Trophoblast cell (in vitro differentiated cells and primary cell): ENCODE measurements around the gene ARL16.

ENCODE experiments used
- DNase-seq, 2 donors: peaks; one replicate each; pipeline ENCODE4 v3.0.0-alpha.2; 2016
- H2AFZ ChIP-seq: 2 replicates; pipeline ENCODE4 v1.6.1; 2013; ENCODE audit warnings: low read length, moderate library complexity, mild to moderate bottlenecking; ENCODE audit not compliant: insufficient read depth, poor library complexity
- H2AK5ac ChIP-seq: 2 replicates; pipeline ENCODE4 v1.6.1; 2013; ENCODE audit warnings: mild to moderate bottlenecking, low read length
- H2BK120ac ChIP-seq: 2 replicates; pipeline ENCODE4 v1.6.1; 2013; ENCODE audit warnings: low read length, mild to moderate bottlenecking, moderate library complexity; ENCODE audit not compliant: insufficient read depth, poor library complexity
- H2BK12ac ChIP-seq: 2 replicates; pipeline ENCODE4 v1.6.1; 2013; ENCODE audit warnings: mild to moderate bottlenecking, low read length, moderate library complexity
- H2BK5ac ChIP-seq: 2 replicates; pipeline ENCODE4 v1.6.1; 2013; ENCODE audit warnings: low read length, low read depth, moderate library complexity, mild to moderate bottlenecking; ENCODE audit not compliant: poor library complexity
- H3K14ac ChIP-seq: 2 replicates; pipeline ENCODE4 v1.6.1; 2013; ENCODE audit warnings: mild to moderate bottlenecking, low read length
- H3K18ac ChIP-seq: 2 replicates; pipeline ENCODE4 v1.6.1; 2013; ENCODE audit warnings: mild to moderate bottlenecking, low read length
- H3K23ac ChIP-seq: 2 replicates; pipeline ENCODE4 v1.6.1; 2013; ENCODE audit warnings: low read length
- H3K27ac ChIP-seq: 2 replicates; pipeline ENCODE4 v1.5.1; 2013; ENCODE audit warnings: low read depth, mild to moderate bottlenecking, inconsistent platforms, low read length, moderate library complexity
- H3K27me3 ChIP-seq: 2 replicates; pipeline ENCODE4 v1.6.1; 2013; ENCODE audit warnings: inconsistent platforms, mild to moderate bottlenecking, low read length, moderate library complexity; ENCODE audit not compliant: insufficient read depth
- H3K36me3 ChIP-seq, 2 experiments: 1 replicate in 1 of 2; 2 replicates in 1 of 2; pipeline ENCODE4 v1.6.1; 2013; ENCODE audit warnings: low read length in 2 of 2, mild to moderate bottlenecking in 2 of 2, moderate library complexity in 1 of 2; ENCODE audit not compliant: insufficient read depth in 2 of 2, control insufficient read depth in 1 of 2
- H3K4ac ChIP-seq: 2 replicates; pipeline ENCODE4 v1.6.1; 2013; ENCODE audit warnings: low read depth, mild to moderate bottlenecking, low read length, moderate library complexity
- H3K4me1 ChIP-seq, 2 experiments: 1 replicate in 1 of 2; 2 replicates in 1 of 2; pipeline ENCODE4 v1.6.1; 2013; ENCODE audit warnings: low read length in 2 of 2, mild to moderate bottlenecking in 2 of 2, moderate library complexity in 1 of 2; ENCODE audit not compliant: insufficient read depth in 2 of 2, control insufficient read depth in 1 of 2
- H3K4me2 ChIP-seq: 2 replicates; pipeline ENCODE4 v1.6.1; 2013; ENCODE audit warnings: inconsistent platforms, mild to moderate bottlenecking, low read length, moderate library complexity
- H3K4me3 ChIP-seq: 2 replicates; pipeline ENCODE4 v1.5.1; 2013; ENCODE audit warnings: mild to moderate bottlenecking, low read depth, low read length, inconsistent platforms
- H3K79me1 ChIP-seq: one replicate; pipeline ENCODE4 v1.6.1; 2013; ENCODE audit warnings: low read length
- H3K79me2 ChIP-seq: 2 replicates; pipeline ENCODE4 v1.6.1; 2013; ENCODE audit warnings: low read length, mild to moderate bottlenecking; ENCODE audit not compliant: control insufficient read depth, insufficient read depth, poor library complexity
- H3K9ac ChIP-seq: 2 replicates; pipeline ENCODE4 v1.6.1; 2013; ENCODE audit warnings: mild to moderate bottlenecking, low read length
- H3K9me3 ChIP-seq: 2 replicates; pipeline ENCODE4 v1.6.1; 2013; ENCODE audit warnings: low read depth, mild to moderate bottlenecking, control low read depth, inconsistent platforms, low read length; ENCODE audit not compliant: insufficient read depth
- H4K12ac ChIP-seq: 2 replicates; pipeline ENCODE4 v1.6.1; 2013; ENCODE audit warnings: low read depth, mild to moderate bottlenecking, low read length, moderate library complexity
- H4K8ac ChIP-seq: 2 replicates; pipeline ENCODE4 v1.6.1; 2013; ENCODE audit warnings: low read depth, mild to moderate bottlenecking, low read length, moderate library complexity
- H4K91ac ChIP-seq: one replicate; pipeline ENCODE4 v1.6.1; 2013; ENCODE audit warnings: low read depth, mild to moderate bottlenecking, low read length, moderate library complexity
- WGBS: extraction: QIAGEN DNeasy Blood & Tissue Kit; methylation state at CpG from one replicate; pipeline ENCODE4 v1.1.7; 2013; ENCODE audit warnings: missing lambda C conversion rate; ENCODE audit not compliant: insufficient read length, insufficient coverage; ENCODE audit errors: extremely low coverage; 5-methylcytosine and 5-hydroxymethylcytosine counted together

The ARL16 gene

DNA sequence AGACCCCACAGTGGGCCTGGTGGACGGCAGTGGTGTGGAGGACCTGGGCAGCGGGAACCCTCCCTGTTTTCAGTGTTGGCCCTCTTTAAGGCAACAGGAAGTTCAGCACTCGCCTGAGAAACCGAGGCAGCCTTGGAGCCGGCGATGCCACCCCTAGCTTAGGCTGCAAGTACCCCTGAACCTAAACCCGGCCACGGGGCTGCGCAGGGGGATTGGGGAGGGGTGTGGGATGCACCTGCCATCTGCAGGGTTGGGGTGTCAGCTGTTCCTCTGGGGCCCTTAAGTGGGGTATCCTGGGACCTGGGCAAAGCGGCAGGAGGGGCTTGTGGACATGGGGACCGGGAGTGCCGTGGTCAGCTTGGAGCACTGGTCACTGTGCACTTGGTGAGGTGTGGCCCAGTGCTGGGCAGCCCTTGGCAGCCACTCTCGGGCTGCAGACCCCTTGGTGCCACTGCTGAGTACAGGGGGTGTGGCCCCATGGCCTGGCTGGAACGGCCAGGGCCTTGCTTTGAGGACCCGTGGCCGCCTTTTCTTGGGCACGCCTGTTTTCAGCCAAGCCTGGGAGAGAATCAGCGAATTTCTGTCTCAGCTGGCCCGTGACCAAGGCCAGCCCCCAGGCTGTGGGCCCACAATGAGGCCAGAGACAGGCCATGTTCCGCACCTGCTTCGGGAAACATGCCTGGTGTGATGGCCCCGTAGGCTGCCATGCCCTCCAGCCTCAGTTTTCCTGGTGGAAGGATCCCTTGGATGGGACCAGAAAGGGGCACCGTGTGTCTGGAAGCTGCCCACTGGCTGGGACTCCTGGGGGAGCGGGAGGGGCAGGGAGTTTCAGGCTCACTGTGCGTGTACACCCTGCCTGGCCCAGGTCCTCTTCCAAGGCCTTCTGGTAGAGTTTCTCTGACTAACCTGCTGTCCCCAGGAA is 24.4 kb upstream of the ARL16 start:
- DNase-seq: no peak
- H3K9me3 ChIP-seq: peaks cover 2% of the 10 kb centered on the region
- H2BK5ac ChIP-seq: no peak overlapping the region
- H3K4me2 ChIP-seq: no peak overlapping the region
- H2BK120ac ChIP-seq: no peak overlapping the region
- H4K8ac ChIP-seq: no peak overlapping the region
- no peak overlapping the region for H3K27ac ChIP-seq
- H4K91ac ChIP-seq: no peak overlapping the region
- no peak overlapping the region for H3K4me3 ChIP-seq
- H3K4me1 ChIP-seq: peaks cover 21 to 27% of the 10 kb centered on the region in 2 experiments
- H2AK5ac ChIP-seq: no peak overlapping the region
- H3K79me2 ChIP-seq: peaks cover 18% of the 10 kb centered on the region
- no peak overlapping the region for H2BK12ac ChIP-seq
- H3K36me3 ChIP-seq: peaks cover 39 to 42% of the 10 kb centered on the region in 2 experiments
- no peak overlapping the region for H3K9ac ChIP-seq
- H3K4ac ChIP-seq: no peak overlapping the region
- H3K23ac ChIP-seq: no peak overlapping the region
- H3K18ac ChIP-seq: no peak overlapping the region
- peaks cover 11% of the 10 kb centered on the region for H3K79me1 ChIP-seq
- no CpG with 5 or more reads among the region's 25 CpGs for WGBS
- H4K12ac ChIP-seq: peak overlapping the region; percentile 12
- H3K27me3 ChIP-seq: no peaks in the 10 kb centered on the region
- H2AFZ ChIP-seq: no peak overlapping the region
- H3K14ac ChIP-seq: no peak overlapping the region

- peaks cover 39 to 43% of the 10 kb centered on the region in 2 experiments for H3K36me3 ChIP-seq
- H3K4me3 ChIP-seq: no peak overlapping the region
- H3K27me3 ChIP-seq: no peaks in the 10 kb centered on the region
- WGBS: no CpG with 5 or more reads among the region's 54 CpGs
- peaks cover 12% of the 10 kb centered on the region for H3K79me1 ChIP-seq
- H4K8ac ChIP-seq: no peak overlapping the region
- no peak overlapping the region for H3K4me2 ChIP-seq
- no peak overlapping the region for H3K23ac ChIP-seq
- H2BK5ac ChIP-seq: no peak overlapping the region
- peaks cover 19 to 26% of the 10 kb centered on the region in 2 experiments for H3K4me1 ChIP-seq
- no peak overlapping the region for H4K91ac ChIP-seq
- peaks cover 16% of the 10 kb centered on the region for H3K79me2 ChIP-seq
- no peak overlapping the region for H3K4ac ChIP-seq
- no peak overlapping the region for H2AFZ ChIP-seq
- H2BK12ac ChIP-seq: no peak overlapping the region
- peak overlapping the region; percentile 12 for H4K12ac ChIP-seq
- DNase-seq: no peak
- H3K27ac ChIP-seq: no peak overlapping the region
- no peak overlapping the region for H3K14ac ChIP-seq
- no peak overlapping the region for H3K18ac ChIP-seq
- no peak overlapping the region for H2BK120ac ChIP-seq
- no peak overlapping the region for H2AK5ac ChIP-seq
- H3K9ac ChIP-seq: no peak overlapping the region
- H3K9me3 ChIP-seq: peaks cover 2% of the 10 kb centered on the region
Measured at GRCh38 chr17:81706757-81707624, 23.4 kb upstream of the ARL16 start.

DNA sequence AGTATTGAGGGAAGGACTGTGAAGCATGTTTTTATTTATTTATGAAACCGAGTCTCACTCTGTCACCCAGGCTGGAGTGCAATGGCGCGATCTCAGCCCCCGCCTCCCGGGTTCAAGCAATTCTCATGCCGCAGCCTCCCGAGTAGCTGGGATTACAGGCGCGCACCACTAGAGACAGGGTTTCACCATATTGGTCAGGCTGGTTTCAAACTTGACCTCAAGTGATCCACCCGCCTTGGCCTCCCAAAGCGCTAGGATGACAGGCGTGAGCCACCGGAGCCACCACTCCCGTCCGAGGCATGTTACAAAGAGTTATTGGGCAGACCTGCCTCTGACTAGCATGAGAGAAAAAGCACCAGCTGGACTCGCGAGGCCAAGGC is 22.6 kb upstream of the ARL16 start:
- H2BK12ac ChIP-seq: no peak overlapping the region
- H3K4me2 ChIP-seq: no peak overlapping the region
- H3K9ac ChIP-seq: no peak overlapping the region
- H4K8ac ChIP-seq: no peak overlapping the region
- no peak overlapping the region for H4K12ac ChIP-seq
- DNase-seq: no peak
- H2AK5ac ChIP-seq: no peak overlapping the region
- H3K14ac ChIP-seq: no peak overlapping the region
- H2BK5ac ChIP-seq: no peak overlapping the region
- no peaks in the 10 kb centered on the region for H3K27me3 ChIP-seq
- H3K79me1 ChIP-seq: peaks cover 12% of the 10 kb centered on the region
- H3K23ac ChIP-seq: no peak overlapping the region
- H3K36me3 ChIP-seq: peaks cover 46 to 51% of the 10 kb centered on the region in 2 experiments
- no peak overlapping the region for H3K18ac ChIP-seq
- H3K27ac ChIP-seq: no peak overlapping the region
- H3K4me1 ChIP-seq: peaks cover 23 to 28% of the 10 kb centered on the region in 2 experiments
- H3K4me3 ChIP-seq: no peak overlapping the region
- no peak overlapping the region for H3K4ac ChIP-seq
- no CpG with 5 or more reads among the region's 17 CpGs for WGBS
- no peak overlapping the region for H2BK120ac ChIP-seq
- H4K91ac ChIP-seq: no peak overlapping the region
- H2AFZ ChIP-seq: no peak overlapping the region
- peaks cover 18% of the 10 kb centered on the region for H3K79me2 ChIP-seq
- H3K9me3 ChIP-seq: peaks cover 2% of the 10 kb centered on the region

DNA sequence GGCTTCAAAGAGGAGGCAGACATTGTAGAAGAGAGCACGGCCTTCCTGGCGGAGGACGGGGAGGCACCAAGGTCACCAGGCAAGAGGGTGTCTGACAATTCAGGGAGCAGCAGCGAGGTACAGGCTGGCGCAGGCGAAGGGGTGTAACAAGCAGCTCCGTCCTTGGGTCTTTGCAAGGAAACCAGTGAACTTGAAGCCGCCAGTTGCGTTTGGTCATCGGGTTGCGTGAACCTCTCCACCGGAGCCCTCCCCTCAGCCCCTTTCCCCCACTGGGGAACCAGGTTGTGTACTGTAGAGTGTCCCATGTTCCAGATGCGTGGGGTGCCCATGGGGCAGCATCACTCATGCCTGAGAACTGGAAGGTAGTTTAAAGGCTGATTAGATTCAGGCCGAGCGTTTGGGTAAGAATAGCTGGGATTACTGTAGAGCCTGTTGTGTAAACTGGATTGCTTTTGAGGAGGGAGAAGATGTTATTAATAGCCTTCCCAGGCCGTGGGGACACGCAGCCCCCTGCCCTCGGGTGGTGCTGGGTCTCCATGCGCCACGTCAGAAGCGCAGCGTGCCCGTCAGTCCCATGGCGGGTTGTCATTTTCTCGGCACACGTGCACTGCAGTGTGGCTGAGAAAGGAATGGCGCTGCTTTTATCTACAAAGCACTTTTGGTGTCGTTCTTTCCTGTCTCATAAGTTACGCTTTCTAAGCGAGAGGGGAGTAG is 22.1 kb upstream of the ARL16 start:
- no peak overlapping the region for H3K4me2 ChIP-seq
- no CpG with 5 or more reads among the region's 30 CpGs for WGBS
- no peak overlapping the region for H2AFZ ChIP-seq
- no peak overlapping the region for H3K23ac ChIP-seq
- no peak overlapping the region for H4K8ac ChIP-seq
- H3K14ac ChIP-seq: no peak overlapping the region
- peaks cover 2% of the 10 kb centered on the region for H3K9me3 ChIP-seq
- H3K36me3 ChIP-seq: peaks cover 51 to 56% of the 10 kb centered on the region in 2 experiments
- peaks cover 12% of the 10 kb centered on the region for H3K79me1 ChIP-seq
- peaks cover 18% of the 10 kb centered on the region for H3K79me2 ChIP-seq
- H3K4me1 ChIP-seq: peaks cover 18 to 22% of the 10 kb centered on the region in 2 experiments
- no peak overlapping the region for H2BK12ac ChIP-seq
- H3K4ac ChIP-seq: no peak overlapping the region
- H3K27ac ChIP-seq: no peak overlapping the region
- no peak overlapping the region for H2BK5ac ChIP-seq
- H4K91ac ChIP-seq: no peak overlapping the region
- no peak overlapping the region for H2AK5ac ChIP-seq
- no peak overlapping the region for H3K18ac ChIP-seq
- no peak overlapping the region for H4K12ac ChIP-seq
- no peak overlapping the region for H3K9ac ChIP-seq
- H3K27me3 ChIP-seq: no peaks in the 10 kb centered on the region
- H3K4me3 ChIP-seq: no peak overlapping the region
- no peak overlapping the region for H2BK120ac ChIP-seq
- DNase-seq: no peak
